HG02623 (cell line): ENCODE results near the gene RNF145.
"Not testable (repeated sequence)": the region's sequence is repeated elsewhere in the genome, so short reads cannot be mapped to it uniquely, and the experiment has no call there.

Source experiments
- ATAC-seq: cut with Tn5 transposase; IDR thresholded peaks from one replicate; pipeline ENCODE4 v1.9.1; 2021; ENCODE audit warnings: moderate library complexity; ENCODE audit not compliant: unreplicated experiment

Gene RNF145

GRCh38 chr5:159209438-159210209 lies at the start of gene RNF145:
RNF145 (minus strand) TSS chr5:159209553; CDS start chr5:159203617, 5,936 bp downstream.
- peak; percentile 71 for ATAC-seq

- ATAC-seq, result no peak
Observed at GRCh38 chr5:159258361-159258760, 49.0 kb upstream of the RNF145 start.

- ATAC-seq, result no peak
Observed at GRCh38 chr5:159257629-159258283, 48.4 kb upstream of the RNF145 start.

- no peak for ATAC-seq
Observed at GRCh38 chr5:159257007-159257406, 47.7 kb upstream of the RNF145 start.

GRCh38 chr5:159252195-159252594 lies 42.8 kb upstream of the RNF145 start:
- ATAC-seq, result no peak

GRCh38 chr5:159249158-159249557 lies 39.8 kb upstream of the RNF145 start:
- no peak for ATAC-seq

- no peak for ATAC-seq
Observed at GRCh38 chr5:159244890-159245289, 35.5 kb upstream of the RNF145 start.

GRCh38 chr5:159244163-159244562 lies 34.8 kb upstream of the RNF145 start:
- no peak for ATAC-seq

GRCh38 chr5:159243385-159243784 lies 34.0 kb upstream of the RNF145 start:
- ATAC-seq, result no peak

GRCh38 chr5:159242656-159243055 lies 33.3 kb upstream of the RNF145 start:
- no peak for ATAC-seq

- no peak for ATAC-seq
Observed at GRCh38 chr5:159241946-159242552, 32.7 kb upstream of the RNF145 start.

- ATAC-seq, result no peak
Observed at GRCh38 chr5:159240301-159240870, 31.0 kb upstream of the RNF145 start.

- not testable (repeated sequence) for ATAC-seq
Observed at GRCh38 chr5:159235871-159236520, 26.6 kb upstream of the RNF145 start.

- ATAC-seq, result no peak
Observed at GRCh38 chr5:159231167-159231566, 21.8 kb upstream of the RNF145 start.

GRCh38 chr5:159230657-159231056 lies 21.3 kb upstream of the RNF145 start:
- ATAC-seq, result no peak

- not testable (repeated sequence) for ATAC-seq
Observed at GRCh38 chr5:159228097-159228496, 18.7 kb upstream of the RNF145 start.

- ATAC-seq, result no peak
Observed at GRCh38 chr5:159227452-159227851, 18.1 kb upstream of the RNF145 start.

- ATAC-seq, result no peak
Observed at GRCh38 chr5:159226451-159226850, 17.1 kb upstream of the RNF145 start.

- ATAC-seq, result no peak
Observed at GRCh38 chr5:159224471-159224870, 15.1 kb upstream of the RNF145 start.

GRCh38 chr5:159223469-159223868 lies 14.1 kb upstream of the RNF145 start:
- ATAC-seq, result no peak

GRCh38 chr5:159220206-159220605 lies 10.9 kb upstream of the RNF145 start:
- no peak for ATAC-seq
